Uterus (tissue), 2 donors: ENCODE data around the gene UAP1.

Source experiments
- POLR2A ChIP-seq, 2 donors: fragments of 450-650 bp; IDR thresholded peaks; one replicate each; pipeline ENCODE4 v1.6.1; 2016; ENCODE audit warnings: antibody characterized with exemption in 2 of 2, mild to moderate bottlenecking in 1 of 2, moderate library complexity in 1 of 2
- TF ChIP-seq, protein P1 (sequence below), 4 experiments: fragments of 200-600 bp in 2 of 4; fragments of 450-650 bp in 2 of 4; sonication (generic) in 2 of 4; IDR thresholded peaks; one replicate each; pipeline ENCODE4 v1.5.1; 2016 to 2019; ENCODE audit warnings: antibody characterized with exemption in 4 of 4, mild to moderate bottlenecking in 2 of 4, moderate library complexity in 1 of 4

DNA sequence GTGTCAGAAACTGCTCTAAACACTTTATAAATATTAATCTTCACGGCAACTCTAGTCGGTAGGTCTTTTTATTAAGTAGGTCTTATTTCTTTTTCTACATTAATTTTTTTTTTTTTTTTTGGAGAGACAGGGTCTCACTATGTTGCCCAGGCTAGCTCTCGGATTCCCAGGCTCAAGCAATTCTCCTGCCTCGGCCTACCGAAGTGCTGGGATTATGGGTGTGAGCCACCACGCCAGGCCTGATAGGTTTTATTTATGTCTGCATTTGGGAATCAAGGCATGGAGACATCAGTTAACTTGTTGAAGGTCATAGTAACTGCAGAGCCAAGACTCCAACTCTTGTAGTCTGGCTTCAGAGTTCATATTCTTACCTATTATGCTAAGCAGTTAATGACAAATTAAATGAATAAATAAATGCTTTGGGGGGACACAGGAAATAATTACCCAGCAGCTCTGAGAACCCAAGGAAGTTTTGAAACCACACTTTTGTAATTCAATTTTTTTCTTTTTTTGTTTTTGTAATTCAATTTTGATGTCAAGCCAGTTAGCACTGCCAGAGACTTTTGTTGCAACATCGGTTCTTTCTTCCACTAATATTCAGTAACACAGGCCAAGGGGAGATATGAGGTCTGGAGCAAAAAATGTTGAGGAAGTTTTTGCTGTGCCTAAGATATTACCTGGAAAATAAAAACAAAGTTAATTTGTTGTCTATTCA lies 9.4 kb upstream of the UAP1 start:
- TF ChIP-seq, protein P1, sequence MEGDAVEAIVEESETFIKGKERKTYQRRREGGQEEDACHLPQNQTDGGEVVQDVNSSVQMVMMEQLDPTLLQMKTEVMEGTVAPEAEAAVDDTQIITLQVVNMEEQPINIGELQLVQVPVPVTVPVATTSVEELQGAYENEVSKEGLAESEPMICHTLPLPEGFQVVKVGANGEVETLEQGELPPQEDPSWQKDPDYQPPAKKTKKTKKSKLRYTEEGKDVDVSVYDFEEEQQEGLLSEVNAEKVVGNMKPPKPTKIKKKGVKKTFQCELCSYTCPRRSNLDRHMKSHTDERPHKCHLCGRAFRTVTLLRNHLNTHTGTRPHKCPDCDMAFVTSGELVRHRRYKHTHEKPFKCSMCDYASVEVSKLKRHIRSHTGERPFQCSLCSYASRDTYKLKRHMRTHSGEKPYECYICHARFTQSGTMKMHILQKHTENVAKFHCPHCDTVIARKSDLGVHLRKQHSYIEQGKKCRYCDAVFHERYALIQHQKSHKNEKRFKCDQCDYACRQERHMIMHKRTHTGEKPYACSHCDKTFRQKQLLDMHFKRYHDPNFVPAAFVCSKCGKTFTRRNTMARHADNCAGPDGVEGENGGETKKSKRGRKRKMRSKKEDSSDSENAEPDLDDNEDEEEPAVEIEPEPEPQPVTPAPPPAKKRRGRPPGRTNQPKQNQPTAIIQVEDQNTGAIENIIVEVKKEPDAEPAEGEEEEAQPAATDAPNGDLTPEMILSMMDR (IDR thresholded peaks at IDR 0.05): no peak
- no peak for TF ChIP-seq POLR2A (IDR thresholded peaks at IDR 0.05)
